GM12891 (cell line): Measurements from ENCODE around the gene KDM4C.
"Not testable (repeated sequence)": the region's sequence is repeated elsewhere in the genome, so short reads cannot be mapped to it uniquely, and the experiment has no call there.

Experiments
- DNase-seq: peaks from one replicate; pipeline ENCODE4 v3.0.0; 2011; ENCODE audit warnings: low spot score; ENCODE audit not compliant: insufficient read length
- FAIRE-seq: peaks from 2 replicates; lab custom pipeline; 2011; peaks lifted over from hg19 to GRCh38; lab: Jason Lieb, UNC
- PAX5 ChIP-seq: IDR thresholded peaks from 2 replicates; pipeline ENCODE4 v1.6.1; 2011; ENCODE audit warnings: low read length, moderate library complexity, mild to moderate bottlenecking; ENCODE audit not compliant: insufficient read depth, severe bottlenecking
- POLR2A ChIP-seq: IDR thresholded peaks from 2 replicates; pipeline ENCODE4 v1.6.1; 2011; ENCODE audit warnings: low read depth, low read length, control low read depth
- POLR2AphosphoS5 ChIP-seq: IDR thresholded peaks from 2 replicates; pipeline ENCODE4 v1.6.1; 2011; ENCODE audit warnings: low read depth, low read length, control low read depth
- POU2F2 ChIP-seq: IDR thresholded peaks from 2 replicates; pipeline ENCODE4 v1.6.1; 2011; ENCODE audit warnings: low read depth, mild to moderate bottlenecking, control low read depth, low read length, moderate library complexity
- SPI1 ChIP-seq: IDR thresholded peaks from 2 replicates; pipeline ENCODE4 v1.6.1; 2011; ENCODE audit warnings: low read depth, low read length, control low read depth
- TAF1 ChIP-seq: IDR thresholded peaks from 2 replicates; pipeline ENCODE4 v1.6.1; 2011; ENCODE audit warnings: low read depth, low read length, control low read depth

KDM4C gene

GRCh38 chr9:7174884-7175283, 417.1 kb downstream of the KDM4C start:
- DNase-seq (no peak), FAIRE-seq (no peak)

GRCh38 chr9:7176561-7176960, 418.8 kb downstream of the KDM4C start:
- TF ChIP-seq POU2F2 (no peak), PAX5 (no peak), POLR2AphosphoS5 (no peak), SPI1 (no peak), TAF1 (no peak), POLR2A (no peak)
- FAIRE-seq (no peak), DNase-seq (no peak)

More at GRCh38 chr9:7174884-7175283, 417.1 kb downstream of the KDM4C start:
- TF ChIP-seq SPI1 (no peak), POU2F2 (no peak), TAF1 (no peak), POLR2AphosphoS5 (no peak), PAX5 (no peak), POLR2A (no peak)

- FAIRE-seq (no peak), DNase-seq (no peak)
- TF ChIP-seq PAX5 (no peak), POLR2A (no peak), SPI1 (no peak), POU2F2 (no peak), TAF1 (no peak), POLR2AphosphoS5 (no peak)
Observed at GRCh38 chr9:7177383-7177782, 419.6 kb downstream of the KDM4C start.

GRCh38 chr9:7178729-7179128, 421.0 kb downstream of the KDM4C start:
- FAIRE-seq (no peak), DNase-seq (no peak)
- no peak for TF ChIP-seq POLR2AphosphoS5
- TF ChIP-seq SPI1 = 0 out of 2 replicates have a peak, but pooled peaks have one; percentile 14

- DNase-seq = no peak
- TF ChIP-seq POLR2A (no peak), SPI1 (no peak), POU2F2 (no peak), TAF1 (no peak), PAX5 (no peak), POLR2AphosphoS5 (no peak)
- FAIRE-seq = no peak
Observed at GRCh38 chr9:7180247-7180646, 422.5 kb downstream of the KDM4C start.

- not testable (repeated sequence) for FAIRE-seq, DNase-seq
Observed at GRCh38 chr9:7183139-7183538, 425.4 kb downstream of the KDM4C start.

GRCh38 chr9:7185612-7186011, 427.8 kb downstream of the KDM4C start:
- no peak for FAIRE-seq
- DNase-seq = no peak

GRCh38 chr9:7186175-7186574, 428.4 kb downstream of the KDM4C start:
- TF ChIP-seq POLR2AphosphoS5 = no peak
- DNase-seq (no peak), FAIRE-seq (peak; percentile 74)

More at GRCh38 chr9:7185612-7186011, 427.8 kb downstream of the KDM4C start:
- TF ChIP-seq SPI1 = no peak
- TF ChIP-seq TAF1 = no peak
- TF ChIP-seq PAX5 = no peak
- no peak for TF ChIP-seq POLR2A
- no peak for TF ChIP-seq POU2F2
- TF ChIP-seq POLR2AphosphoS5 = no peak

- DNase-seq (no peak), FAIRE-seq (no peak)
- TF ChIP-seq POU2F2 (no peak), POLR2A (no peak), SPI1 (no peak)
Observed at GRCh38 chr9:7192266-7192665, 434.5 kb downstream of the KDM4C start.

- DNase-seq (no peak), FAIRE-seq (no peak)
- TF ChIP-seq POLR2A (no peak), POLR2AphosphoS5 (no peak), PAX5 (no peak), TAF1 (no peak), SPI1 (no peak), POU2F2 (no peak)
Observed at GRCh38 chr9:7195526-7195925, 437.8 kb downstream of the KDM4C start.

GRCh38 chr9:7196467-7196866, 438.7 kb downstream of the KDM4C start:
- TF ChIP-seq TAF1 (no peak), SPI1 (no peak), POU2F2 (no peak), POLR2AphosphoS5 (no peak), PAX5 (no peak), POLR2A (no peak)
- no peak for FAIRE-seq
- DNase-seq = no peak
